ENCODE data around the gene SYP.
A peak's percentile ranks its signal among the peaks of the same experiment; 100 is the strongest.
"Not testable (repeated sequence)": the region's sequence is repeated elsewhere in the genome, so short reads cannot be mapped to it uniquely, and the experiment has no call there.

SYP gene

DNA sequence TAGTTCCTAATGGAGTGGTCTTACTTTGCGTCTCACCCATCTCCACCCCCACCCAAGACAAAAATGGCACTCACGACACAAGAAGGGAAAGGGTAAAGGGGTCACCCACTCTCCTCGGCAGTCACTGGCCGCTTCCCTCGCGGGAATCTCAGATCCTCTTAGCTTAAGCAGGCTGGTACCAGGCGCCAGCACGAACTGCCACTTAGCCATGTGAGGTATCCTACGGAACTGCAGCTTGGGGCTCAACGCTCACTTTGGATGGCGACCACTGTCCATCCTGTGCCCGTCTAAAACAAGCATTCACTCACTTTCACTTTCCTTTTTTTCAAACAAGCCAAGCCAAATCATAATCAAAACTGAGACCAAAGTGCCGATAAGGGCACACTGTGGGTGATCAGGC lies 52.1 kb downstream of the SYP start:
- no peak for DNase-seq (ENCODE audit: low read depth)
- no peak overlapping the region for H3K4me3 ChIP-seq (ENCODE audit: low read length)
- TF ChIP-seq, protein P1, sequence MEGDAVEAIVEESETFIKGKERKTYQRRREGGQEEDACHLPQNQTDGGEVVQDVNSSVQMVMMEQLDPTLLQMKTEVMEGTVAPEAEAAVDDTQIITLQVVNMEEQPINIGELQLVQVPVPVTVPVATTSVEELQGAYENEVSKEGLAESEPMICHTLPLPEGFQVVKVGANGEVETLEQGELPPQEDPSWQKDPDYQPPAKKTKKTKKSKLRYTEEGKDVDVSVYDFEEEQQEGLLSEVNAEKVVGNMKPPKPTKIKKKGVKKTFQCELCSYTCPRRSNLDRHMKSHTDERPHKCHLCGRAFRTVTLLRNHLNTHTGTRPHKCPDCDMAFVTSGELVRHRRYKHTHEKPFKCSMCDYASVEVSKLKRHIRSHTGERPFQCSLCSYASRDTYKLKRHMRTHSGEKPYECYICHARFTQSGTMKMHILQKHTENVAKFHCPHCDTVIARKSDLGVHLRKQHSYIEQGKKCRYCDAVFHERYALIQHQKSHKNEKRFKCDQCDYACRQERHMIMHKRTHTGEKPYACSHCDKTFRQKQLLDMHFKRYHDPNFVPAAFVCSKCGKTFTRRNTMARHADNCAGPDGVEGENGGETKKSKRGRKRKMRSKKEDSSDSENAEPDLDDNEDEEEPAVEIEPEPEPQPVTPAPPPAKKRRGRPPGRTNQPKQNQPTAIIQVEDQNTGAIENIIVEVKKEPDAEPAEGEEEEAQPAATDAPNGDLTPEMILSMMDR (conservative IDR thresholded peaks at IDR 0.05; ENCODE audit: low read length), result no peak

DNA sequence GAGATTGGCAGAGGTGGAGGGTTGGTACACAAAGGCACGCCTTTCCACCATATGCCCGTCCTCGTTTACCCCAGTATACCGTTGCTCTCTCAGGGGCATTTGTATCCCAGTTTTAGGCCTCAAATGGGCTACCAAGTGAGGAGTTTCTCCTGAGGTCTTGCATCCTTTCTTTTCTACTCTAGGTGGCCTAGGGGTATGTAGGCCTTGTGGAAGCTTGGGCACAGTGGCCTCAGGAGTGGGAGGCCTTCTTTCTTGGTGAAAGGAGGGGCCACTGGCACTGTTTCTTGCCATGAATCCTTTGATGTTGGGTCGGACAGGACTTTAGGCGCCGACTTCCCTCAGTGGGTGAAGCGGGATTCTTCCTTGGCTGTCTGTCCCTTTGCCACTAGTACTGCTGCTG lies 52.7 kb downstream of the SYP start:
- no peak for DNase-seq (ENCODE audit: low read depth)
- TF ChIP-seq, protein P1 (conservative IDR thresholded peaks at IDR 0.05; ENCODE audit: low read length), result no peak
- H3K4me3 ChIP-seq (ENCODE audit: low read length), result no peak overlapping the region

DNA sequence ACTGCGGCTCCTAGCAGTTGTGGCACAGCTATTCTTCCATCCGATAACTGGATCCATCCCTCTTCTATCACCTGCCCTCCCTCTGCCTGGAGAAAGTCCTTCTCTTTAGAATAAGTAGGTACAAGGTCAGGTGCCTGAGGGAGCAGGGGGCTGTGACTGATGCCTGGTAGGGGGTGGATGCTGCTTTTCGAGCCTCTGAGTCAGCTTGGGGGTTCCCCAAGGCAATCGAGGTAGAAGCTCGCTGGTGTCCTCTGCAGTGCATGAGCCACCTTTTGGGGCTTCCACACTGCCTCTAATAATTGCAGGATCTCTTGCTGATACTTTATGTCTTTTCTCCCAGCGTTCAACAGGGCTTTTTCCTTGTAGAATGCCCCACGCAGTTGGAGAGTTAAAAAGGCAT lies 56.8 kb downstream of the SYP start:
- not testable (repeated sequence) for H3K4me3 ChIP-seq (ENCODE audit: low read length); DNase-seq (ENCODE audit: low read depth)

DNA sequence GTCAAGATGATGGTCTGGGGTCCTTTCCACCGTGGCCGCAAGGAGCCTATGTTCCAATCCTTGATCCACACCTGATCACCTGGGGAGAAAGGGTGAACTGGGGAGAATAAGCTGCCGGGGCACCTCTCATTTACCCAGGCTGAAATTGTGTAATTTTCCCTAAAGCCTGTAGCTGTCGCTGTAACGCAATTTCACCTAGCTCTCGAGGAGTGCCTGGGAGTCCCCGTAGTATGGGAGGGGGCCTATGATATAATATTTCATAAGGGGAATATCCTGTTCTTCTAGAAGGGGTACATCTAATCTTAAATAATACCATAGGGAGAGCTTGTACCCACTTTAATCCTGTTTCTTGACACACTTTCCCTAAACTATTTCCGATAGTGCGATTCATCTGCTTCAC lies 57.7 kb downstream of the SYP start:
- H3K4me3 ChIP-seq (ENCODE audit: low read length); DNase-seq (ENCODE audit: low read depth): not testable (repeated sequence)
- TF ChIP-seq, protein P1 (conservative IDR thresholded peaks at IDR 0.05; ENCODE audit: low read length), result peak; percentile 47

DNA sequence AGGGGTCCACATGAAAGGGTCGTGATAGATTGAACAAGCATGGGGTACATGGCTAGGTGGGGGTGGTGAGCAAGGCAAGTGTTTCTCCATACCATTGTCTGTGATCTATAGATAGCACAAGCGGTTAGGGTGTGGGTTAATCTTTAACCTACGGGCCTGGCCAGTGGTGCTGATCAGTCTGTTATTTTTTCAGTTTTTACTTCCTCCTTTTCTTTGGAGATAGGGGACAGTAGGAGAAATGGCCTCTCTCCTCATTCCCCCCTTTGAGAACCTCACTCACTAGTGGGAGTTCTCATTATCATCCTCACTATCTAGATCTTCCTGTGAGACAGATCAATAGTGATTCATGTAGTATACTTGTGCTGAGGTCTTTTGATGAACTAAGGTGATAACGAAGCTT lies 60.3 kb downstream of the SYP start:
- TF ChIP-seq, protein P1 (conservative IDR thresholded peaks at IDR 0.05; ENCODE audit: low read length), result no peak
- DNase-seq (ENCODE audit: low read depth), result no peak
- no peak overlapping the region for H3K4me3 ChIP-seq (ENCODE audit: low read length)
